SK-N-MC (cell line): ENCODE measurements around the gene SLC16A3.

Experiments used
- DNase-seq: peaks from one replicate; pipeline ENCODE4 v3.0.0-alpha.2; 2011; ENCODE audit warnings: low read depth, low spot score
- H3K27ac ChIP-seq: fragments of 200-600 bp; sonication (generic); 2 replicates; pipeline ENCODE4 v1.5.1; 2016; ENCODE audit warnings: mixed run types
- H3K36me3 ChIP-seq: fragments of 200-600 bp; sonication (generic); 2 replicates; pipeline ENCODE4 v1.6.1; 2017; ENCODE audit warnings: antibody characterized with exemption, low read length, mixed read lengths; ENCODE audit not compliant: insufficient read depth
- H3K4me3 ChIP-seq: fragments of 200-600 bp; sonication (generic); 2 replicates; pipeline ENCODE4 v1.5.1; 2016
- H3K9ac ChIP-seq: fragments of 200-600 bp; sonication (generic); 2 replicates; pipeline ENCODE4 v1.8.0; 2017; ENCODE audit warnings: mixed run types, mixed read lengths; ENCODE audit not compliant: insufficient read length
- H3K9me3 ChIP-seq: fragments of 200-600 bp; sonication (generic); 2 replicates; pipeline ENCODE4 v1.6.1; 2017; ENCODE audit warnings: low read depth, mild to moderate bottlenecking, antibody characterized with exemption, low read length, moderate library complexity, mixed read lengths
- EZH2 ChIP-seq: fragments of 200-600 bp; sonication (generic); IDR thresholded peaks from one replicate; pipeline ENCODE4 v1.6.1; 2017; ENCODE audit warnings: antibody characterized with exemption
- FOXP2 ChIP-seq: optimal IDR thresholded peaks from 2 replicates; pipeline ENCODE3; 2011; ENCODE audit warnings: mild to moderate bottlenecking, moderate library complexity; ENCODE audit not compliant: insufficient read depth; ENCODE audit errors: extremely low read length, control extremely low read depth
- POLR2AphosphoS5 ChIP-seq: IDR thresholded peaks from 2 replicates; pipeline ENCODE4 v1.6.1; 2012; ENCODE audit warnings: mild to moderate bottlenecking, low read depth, low read length, borderline replicate concordance

The SLC16A3 gene

GRCh38 chr17:82212331-82213250 lies 16.3 kb upstream of the SLC16A3 start, which contains the start of gene CCDC57:
TSS of gene CCDC57 (minus strand) at chr17:82212842. CDS start at chr17:82201944, 10,898 bp downstream.
- peak within 1 kb of the TSS; percentile 84 for H3K9ac ChIP-seq
- peak within 1 kb of the TSS; percentile 34; the same call in 1 of the 2 replicates for H3K27ac ChIP-seq
- H3K4me3 ChIP-seq = peak within 1 kb of the TSS; percentile 95
- H3K36me3 ChIP-seq = no peaks in the 10 kb centered on the region
- no peak for DNase-seq
- no peak for TF ChIP-seq FOXP2
- TF ChIP-seq POLR2AphosphoS5 = peak; percentile 69
- no peaks in the 10 kb centered on the region for H3K9me3 ChIP-seq

GRCh38 chr17:82213251-82214011 lies 15.4 kb upstream of the SLC16A3 start:
- H3K27ac ChIP-seq = no peak overlapping the region; the same call in 1 of the 2 replicates

GRCh38 chr17:82214012-82214628 lies 14.7 kb upstream of the SLC16A3 start:
- no peak overlapping the region for H3K4me3 ChIP-seq

More at GRCh38 chr17:82213251-82214011, 15.4 kb upstream of the SLC16A3 start:
- TF ChIP-seq EZH2 = no peak
- no peak for TF ChIP-seq FOXP2
- TF ChIP-seq POLR2AphosphoS5 = no peak
- no peak for DNase-seq
- Histone ChIP-seq H3K9me3 (no peaks in the 10 kb centered on the region), H3K4me3 (peak overlapping the region; percentile 95), H3K36me3 (no peaks in the 10 kb centered on the region), H3K9ac (peak overlapping the region; percentile 84)

GRCh38 chr17:82215095-82215971 lies 13.5 kb upstream of the SLC16A3 start:
- H3K4me3 ChIP-seq = no peak overlapping the region
- no peak for DNase-seq
- H3K36me3 ChIP-seq = no peaks in the 10 kb centered on the region
- H3K9me3 ChIP-seq = no peaks in the 10 kb centered on the region
- TF ChIP-seq FOXP2 = no peak
- no peak for TF ChIP-seq POLR2AphosphoS5
- no peak for TF ChIP-seq EZH2
- H3K9ac ChIP-seq = no peak overlapping the region
- H3K27ac ChIP-seq = peak overlapping the region; percentile 79

More at GRCh38 chr17:82214012-82214628, 14.7 kb upstream of the SLC16A3 start:
- Histone ChIP-seq H3K9me3 (no peaks in the 10 kb centered on the region), H3K27ac (no peak overlapping the region), H3K9ac (no peak overlapping the region), H3K36me3 (no peaks in the 10 kb centered on the region)
- TF ChIP-seq FOXP2 (no peak), EZH2 (no peak), POLR2AphosphoS5 (no peak)
- no peak for DNase-seq

- Histone ChIP-seq H3K9me3 (no peaks in the 10 kb centered on the region), H3K36me3 (no peaks in the 10 kb centered on the region), H3K9ac (no peak overlapping the region), H3K4me3 (no peak overlapping the region), H3K27ac (no peak overlapping the region)
- TF ChIP-seq EZH2 (no peak), FOXP2 (no peak)
- DNase-seq = no peak
These were observed 12.9 kb upstream of the SLC16A3 start for GRCh38 chr17:82215972-82216300.

- Histone ChIP-seq H3K9me3 (no peaks in the 10 kb centered on the region), H3K9ac (no peak overlapping the region), H3K36me3 (no peaks in the 10 kb centered on the region), H3K4me3 (no peak overlapping the region), H3K27ac (no peak overlapping the region)
- TF ChIP-seq POLR2AphosphoS5 (no peak), FOXP2 (no peak), EZH2 (no peak)
- no peak for DNase-seq
These were observed 12.3 kb upstream of the SLC16A3 start for GRCh38 chr17:82216301-82217119.

- H3K4me3 ChIP-seq = no peak overlapping the region
- H3K27ac ChIP-seq = no peak overlapping the region
- no peaks in the 10 kb centered on the region for H3K36me3 ChIP-seq
- H3K9me3 ChIP-seq = no peaks in the 10 kb centered on the region
- TF ChIP-seq POLR2AphosphoS5 = no peak
- TF ChIP-seq EZH2 = no peak
- TF ChIP-seq FOXP2 = no peak
- no peak overlapping the region for H3K9ac ChIP-seq
- no peak for DNase-seq
These were observed 11.7 kb upstream of the SLC16A3 start for GRCh38 chr17:82217120-82217529.
